Heart left ventricle (tissue), 16 donors: Measurements from ENCODE around the gene EIF3I. TPM values are rescaled to one million over a fixed set of nuclear protein-coding genes. Genes with fewer than 3 reads are reported as not detected.

Source experiments
- ATAC-seq, 4 donors: fragments of 200-7000 bp; cut with Tn5 transposase; one replicate each; pipeline ENCODE4 v1.9.1; 2020 to 2022; ENCODE audit warnings: moderate library complexity in 4 of 4, mild to moderate bottlenecking in 3 of 4, moderate number of reproducible peaks in 1 of 4
- DNase-seq, 5 donors: peaks; one replicate each; pipeline ENCODE4 v3.0.0-alpha.2; 2020
- H3K27ac ChIP-seq, 12 donors: fragments of 200-600 bp; sonication (generic) in 4 of 12; one replicate each; pipeline versions ENCODE4 v1.5.0 to v1.8.0; 2016 to 2022; ENCODE audit warnings: mild to moderate bottlenecking in 2 of 12
- H3K27me3 ChIP-seq, 9 donors: fragments of 200-600 bp; sonication (generic) in 2 of 9; one replicate each; pipeline versions ENCODE4 v1.5.1 to v1.8.0; 2016 to 2022; ENCODE audit warnings: mild to moderate bottlenecking in 3 of 9
- H3K36me3 ChIP-seq, 9 donors: fragments of 200-600 bp; sonication (generic) in 2 of 9; one replicate each; pipeline versions ENCODE4 v1.5.0 to v1.8.0; 2018 to 2022; ENCODE audit warnings: mild to moderate bottlenecking in 2 of 9
- H3K4me1 ChIP-seq, 12 donors: fragments of 200-600 bp; sonication (generic) in 4 of 12; one replicate each; pipeline versions ENCODE4 v1.5.0 to v1.8.0; 2016 to 2022; ENCODE audit warnings: mild to moderate bottlenecking in 3 of 12
- H3K4me3 ChIP-seq, 12 donors: fragments of 200-600 bp; sonication (generic) in 4 of 12; one replicate each; pipeline versions ENCODE4 v1.5.0 to v1.8.0; 2017 to 2022; ENCODE audit warnings: mild to moderate bottlenecking in 9 of 12, moderate library complexity in 4 of 12
- H3K9me3 ChIP-seq, 12 donors: fragments of 200-600 bp; sonication (generic) in 4 of 12; one replicate each; pipeline versions ENCODE4 v1.5.0 to v1.8.0; 2016 to 2022; ENCODE audit warnings: mild to moderate bottlenecking in 1 of 12
- CTCF ChIP-seq, 12 donors: fragments of 200-600 bp; sonication (generic) in 4 of 12; IDR thresholded peaks; one replicate each; pipeline versions ENCODE4 v1.5.0 to v1.8.0; 2018 to 2022; ENCODE audit warnings: antibody characterized with exemption in 12 of 12, mild to moderate bottlenecking in 5 of 12
- POLR2A ChIP-seq, 2 donors: fragments of 450-650 bp; IDR thresholded peaks; one replicate each; pipeline ENCODE4 v1.6.1; 2017; ENCODE audit warnings: antibody characterized with exemption in 2 of 2, mild to moderate bottlenecking in 2 of 2, moderate library complexity in 2 of 2
- WGBS, 4 donors: extraction: QIAGEN DNeasy Blood & Tissue Kit in 2 of 4; methylation state at CpG; one replicate each; pipeline versions ENCODE4 v1.1.5 to v1.1.7; 2013 to 2018; 5-methylcytosine and 5-hydroxymethylcytosine counted together
- intact Hi-C, 10 donors: fragments of 100-400 bp; cut with DNase I; formaldehyde crosslinking; loops; one replicate each; pipeline versions ENCODE4 v1.11.1 to v1.14.2; 2022
- polyA plus RNA-seq, 2 donors: library from polyadenylated mRNA; stranded (reverse); fragments of 200-250 nt; gene quantifications; one replicate each; pipeline ENCODE4 v1.2.3, GENCODE V29; 2013
- total RNA-seq, 9 donors: library from RNA; depleted of rRNA in 2 of 9; stranded (reverse); fragments of >200 nt in 2 of 9; fragmentation: NEBNext Ultra II Directional in 3 of 9; extraction: Animal tissue kit (Norgen Biotek cat#: 25700) in 3 of 9; gene quantifications; one replicate each; pipeline versions ENCODE4 v1.1.0 to v1.2.4, GENCODE V29; 2016 to 2023
- donor health status: ischemic (EF 13 %, LVEDD 7.1; RV severe dilation, severe dysfunction).
- donor health status: healthy with polysubstance abuse.
- donor health status: DM: no; HTN: yes; CAD: no.
- donor health status: DM: no; HTN: no; CAD: no.
- donor health status: ischemic (EF 25% LVEDD 6.9; RV normal size, moderate dysfunction).
- donor health status: ischemic (EF 25% LVEDD 5.7; RV mildly dilated, moderate dysfunction).
- donor health status: healthy.
- donor health status: DM: yes; HTN: yes; CAD: no.
- donor health status: ischemic (EF 35%, LVEDD 5.7; RV mildly dilated, moderate dysfunction).
- donor health status: nonischemic (EF 11% LVEDD 7.7; RV severe dilation, severe dysfunction).
- donor health status: DM: yes; HTN: yes; CAD: no.
- donor health status: PGD.
- donor health status: ischemic (EF 29% LVEDD 5.4; RV normal size, mild dysfunction).
- donor health status: nonischemic (EF 23%, LVEDD 6.1; RV moderate dilation, normal function).

Gene EIF3I
- total and polyA plus RNA-seq, 11 donors, result 94.8 to 388 (median 122) TPM

DNA sequence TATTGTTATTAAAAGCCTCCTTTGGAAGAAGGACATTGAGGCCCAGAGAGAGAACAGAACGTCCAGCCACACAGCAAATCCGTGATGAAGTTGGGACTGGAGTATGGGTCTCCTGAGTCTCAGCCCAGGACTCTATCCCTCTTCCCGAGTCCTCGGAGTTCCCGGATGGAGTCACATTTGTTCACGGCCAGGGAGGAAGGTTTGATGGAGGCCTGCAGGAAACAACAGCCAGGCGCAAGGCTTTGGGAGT is 43.1 kb upstream of the EIF3I start:
- ATAC-seq, result peak; percentile 16 to 27 (median 26)
- TF ChIP-seq CTCF (IDR thresholded peaks at IDR 0.05) (no peak), POLR2A (IDR thresholded peaks at IDR 0.05) (no peak)
- intact Hi-C loops, result loop anchor here in 1 of 10 donors (2.0 kb wide), 1 partner anchor 70 kb away; the partner anchor contains the start of gene KPNA6
- H3K27ac ChIP-seq, result peak overlapping the region; percentile 80 to 99 (median 94)
- H3K27me3 ChIP-seq, result no peaks in the 10 kb centered on the region
- no peaks in the 10 kb centered on the region for H3K9me3 ChIP-seq
- peaks cover 0 to 37% (median 30%) of the 10 kb centered on the region in 9 donors for H3K36me3 ChIP-seq
- peaks cover 4 to 49% (median 34%) of the 10 kb centered on the region in 12 donors for H3K4me1 ChIP-seq
- WGBS, 4 donors, result 8 to 12% (median 10%) methylated on average over 6 to 7 of the region's 7 CpGs
- no peak for DNase-seq
- H3K4me3 ChIP-seq, result peak overlapping the region; percentile 30 to 81 (median 69)

DNA sequence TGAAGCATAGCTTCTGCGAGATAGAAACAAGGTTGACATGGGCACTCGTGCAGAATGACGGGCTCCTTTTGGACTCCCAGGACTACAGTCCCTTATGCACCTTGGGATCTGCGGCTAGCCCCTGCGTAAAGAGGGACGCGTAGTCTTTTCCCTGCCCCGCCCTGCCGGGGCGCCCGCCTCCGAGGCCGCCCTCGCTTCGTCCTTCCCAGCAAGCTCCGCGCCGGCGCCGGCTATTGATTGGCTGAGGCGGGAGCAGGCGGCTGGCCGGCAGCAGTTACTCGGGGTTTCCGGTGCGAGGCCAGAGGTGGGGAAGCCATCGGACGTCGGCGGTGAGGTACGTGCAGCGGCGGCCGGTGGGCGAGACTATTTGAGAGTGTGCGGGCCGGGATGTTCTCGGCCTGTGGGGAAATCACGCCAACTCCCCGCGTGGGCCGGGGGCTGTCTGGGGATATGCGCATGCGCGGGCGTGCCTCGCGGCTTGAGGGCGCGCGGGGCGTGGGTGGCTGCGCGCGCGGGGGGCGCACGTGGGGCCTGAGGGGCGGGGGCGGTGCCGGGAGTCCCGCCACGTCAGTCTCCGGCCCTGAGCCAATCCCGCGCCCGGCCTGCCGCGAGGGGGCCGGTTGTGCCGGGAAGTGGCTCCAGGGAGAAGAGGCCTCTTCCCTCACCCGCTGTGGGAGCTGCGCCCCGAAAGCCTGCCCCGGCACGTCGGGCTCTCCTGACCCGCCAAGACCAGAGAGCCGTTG is 42.6 kb upstream of the EIF3I start, which contains the start of gene TXLNA:
Gene TXLNA (plus strand): TSS at position 233 of the 743 bp plus-strand sequence. CDS start 671 bp downstream, outside the sequence.
- peaks cover 4 to 54% (median 38%) of the 10 kb centered on the region in 12 donors for H3K4me1 ChIP-seq
- no peaks in the 10 kb centered on the region for H3K27me3 ChIP-seq
- H3K9me3 ChIP-seq, result no peaks in the 10 kb centered on the region
- peak within 1 kb of the TSS; percentile 80 to 99 (median 94) for H3K27ac ChIP-seq
- TF ChIP-seq POLR2A (IDR thresholded peaks at IDR 0.05) (peak in 1 of 2 donors; percentile 50), CTCF (IDR thresholded peaks at IDR 0.05) (peak in 6 of 12 donors; percentile 7 to 32 (median 18))
- DNase-seq (peak; percentile 96 to 98 (median 96)), ATAC-seq (peak; percentile 95 to 97 (median 96))
- intact Hi-C loops, result loop anchor here in 2 of 10 donors (2.0 kb wide), 2 partner anchors 21 to 71 kb away; partner anchors contain the start of genes CCDC28B (in 1 of the 2) and KPNA6 (in 1 of the 2)
- 0 to 1% (median 0%) methylated on average over 27 to 79 of the region's 79 CpGs for WGBS, 4 donors
- peaks cover 0 to 40% (median 35%) of the 10 kb centered on the region in 9 donors for H3K36me3 ChIP-seq
- peak within 1 kb of the TSS; percentile 30 to 81 (median 69) for H3K4me3 ChIP-seq

DNA sequence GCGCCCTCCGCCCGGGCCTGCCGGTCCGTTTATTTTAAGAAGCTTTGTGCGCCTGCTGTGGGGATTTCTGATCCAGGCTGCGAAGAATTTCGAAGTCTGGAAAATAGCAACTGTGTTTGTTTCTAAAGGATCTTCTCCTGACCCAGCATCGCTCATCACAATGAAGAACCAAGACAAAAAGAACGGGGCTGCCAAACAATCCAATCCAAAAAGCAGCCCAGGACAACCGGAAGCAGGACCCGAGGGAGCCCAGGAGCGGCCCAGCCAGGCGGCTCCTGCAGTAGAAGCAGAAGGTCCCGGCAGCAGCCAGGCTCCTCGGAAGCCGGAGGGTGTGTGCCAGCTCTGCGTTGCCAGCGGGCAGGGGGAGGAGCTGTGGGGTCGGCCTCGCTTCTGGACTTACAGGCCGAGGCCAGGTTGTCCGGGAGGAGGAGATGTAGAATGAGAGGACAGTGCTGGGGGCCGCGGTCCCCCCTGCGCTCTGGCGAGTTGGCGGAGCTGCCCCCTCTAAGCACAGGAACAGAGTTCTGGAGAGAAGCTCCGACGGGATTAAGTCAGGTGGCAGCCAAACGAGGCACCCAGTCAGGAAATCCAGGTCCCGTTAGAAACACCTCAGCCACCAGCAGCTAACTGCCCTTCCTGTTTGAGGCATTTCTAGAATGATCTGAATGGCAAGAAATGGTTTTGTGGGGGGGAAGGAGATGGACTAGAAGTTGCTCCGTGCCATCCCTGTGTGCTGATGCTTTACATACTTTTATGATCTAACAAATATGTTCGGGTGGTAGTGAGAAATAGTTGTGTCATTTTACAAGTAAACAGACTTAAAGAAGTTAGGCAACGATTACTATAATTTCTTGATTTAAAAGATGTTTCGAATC is 41.8 kb upstream of the EIF3I start:
- H3K27me3 ChIP-seq, result no peaks in the 10 kb centered on the region
- peaks cover 4 to 59% (median 44%) of the 10 kb centered on the region in 12 donors for H3K4me1 ChIP-seq
- ATAC-seq (peak in 3 of 4 donors; percentile 31 to 53 (median 42)), DNase-seq (peak; percentile 54 to 80 (median 67))
- peak overlapping the region; percentile 30 to 81 (median 69) for H3K4me3 ChIP-seq
- no peaks in the 10 kb centered on the region for H3K9me3 ChIP-seq
- TF ChIP-seq CTCF (IDR thresholded peaks at IDR 0.05) (no peak), POLR2A (IDR thresholded peaks at IDR 0.05) (no peak)
- H3K27ac ChIP-seq, result peak overlapping the region; percentile 80 to 99 (median 94)
- WGBS, 4 donors, result 6 to 10% (median 7%) methylated on average over 24 to 36 of the region's 36 CpGs
- intact Hi-C loops, result loop anchor here in 1 of 10 donors (2.0 kb wide), 1 partner anchor 20 kb away; the partner anchor contains the start of gene CCDC28B
- H3K36me3 ChIP-seq, result peaks cover 0 to 45% (median 43%) of the 10 kb centered on the region in 9 donors
